Ovary (tissue), 9 donors: ENCODE measurements around the gene OARD1. TPM values are rescaled to one million over a fixed set of nuclear protein-coding genes. Genes with fewer than 3 reads are reported as not detected.

ENCODE experiments used
- DNase-seq, 5 donors: peaks; one replicate each; pipeline ENCODE4 v3.0.0-alpha.2; 2019 to 2020
- H3K27ac ChIP-seq, 2 donors: fragments of 200-600 bp; one replicate each; pipeline versions ENCODE4 v1.5.1 to v1.8.0; 2019 to 2022
- H3K27me3 ChIP-seq: fragments of 200-600 bp; one replicate; pipeline ENCODE4 v1.8.0; 2022
- H3K36me3 ChIP-seq: fragments of 200-600 bp; sonication (generic); one replicate; pipeline ENCODE4 v1.5.1; 2019
- H3K4me1 ChIP-seq: one replicate; pipeline ENCODE4 v1.8.1; 2013; ENCODE audit warnings: mild to moderate bottlenecking, moderate library complexity; ENCODE audit not compliant: insufficient read depth
- H3K4me3 ChIP-seq: fragments of 200-600 bp; sonication (generic); one replicate; pipeline ENCODE4 v1.5.1; 2017
- H3K9me3 ChIP-seq, 2 donors: fragments of 200-600 bp in 1 of 2; sonication (generic) in 1 of 2; one replicate each; pipeline versions ENCODE4 v1.5.1 to v1.8.1; 2013 to 2019; ENCODE audit warnings: mild to moderate bottlenecking in 1 of 2, moderate library complexity in 1 of 2
- CTCF ChIP-seq, 3 donors: fragments of 450-650 bp in 2 of 3; fragments of 200-600 bp in 1 of 3; IDR thresholded peaks; one replicate each; pipeline versions ENCODE4 v1.5.1 to v1.8.0; 2016 to 2022; ENCODE audit warnings: antibody characterized with exemption in 3 of 3, mild to moderate bottlenecking in 1 of 3
- EP300 ChIP-seq: sonication (generic); formaldehyde crosslinking; IDR thresholded peaks from one replicate; pipeline ENCODE4 v1.6.1; 2017; ENCODE audit warnings: antibody characterized with exemption
- POLR2A ChIP-seq: fragments of 450-650 bp; IDR thresholded peaks from one replicate; pipeline ENCODE4 v1.6.1; 2017; ENCODE audit warnings: antibody characterized with exemption, mild to moderate bottlenecking, moderate library complexity
- WGBS, 3 donors: extraction: QIAGEN DNeasy Blood & Tissue Kit in 1 of 3; methylation state at CpG; one replicate each; pipeline versions ENCODE4 v1.1.5 to v1.1.7; 2013 to 2017; 5-methylcytosine and 5-hydroxymethylcytosine counted together
- intact Hi-C, 4 donors: fragments of 100-400 bp; cut with DNase I; formaldehyde crosslinking; loops; one replicate each; pipeline versions ENCODE4 v1.11.0 to v1.15.1; 2022 to 2023
- polyA plus RNA-seq, 2 donors: library from polyadenylated mRNA; stranded (reverse); fragments of 200-250 nt in 1 of 2; fragments of 350-450 nt in 1 of 2; fragmentation: Illumina TruSeq in 1 of 2; extraction: RNeasy Lipid Tissue Mini Kit (QIAGEN cat#74804) in 1 of 2; gene quantifications; one replicate each; pipeline ENCODE4 v1.2.3, GENCODE V29; 2013 to 2014
- total RNA-seq, 7 donors: library from RNA; depleted of rRNA in 2 of 7; stranded (reverse); fragments of >200 nt in 2 of 7; fragmentation: NEBNext Ultra II Directional in 3 of 7; extraction: Animal tissue kit (Norgen Biotek cat#: 25700) in 3 of 7; gene quantifications; one replicate each; pipeline versions ENCODE4 v1.1.0 to v1.2.4, GENCODE V29; 2016 to 2023
- donor health status: DM: no; HTN: no; CAD: no; lungs with moderate emphysema.
- donor health status: DM: no; HTN: no; CAD: no.
- donor health status: Bipolar disorder and iron deficiency.
- donor health status: DM: yes; HTN: yes; CAD: no.
- donor health status: DM: no; HTN: no; CAD: no.
- donor health status: DM: yes; HTN: yes; CAD: no.

OARD1 gene
- total and polyA plus RNA-seq, 9 donors = 10.6 to 34.5 (median 21.4) TPM

GRCh38 chr6:41027799-41028560, 44.2 kb downstream of the OARD1 start:
- peak; percentile 83 to 93 (median 92) for DNase-seq
- intact Hi-C loops = loop anchor here in 3 of 4 donors (10.0 kb wide), 3 partner anchors 133 to 1043 kb away; partner anchors contain the start of gene LRFN2 (in 1 of the 3)

GRCh38 chr6:41027241-41027640, 44.9 kb downstream of the OARD1 start:
- Histone ChIP-seq H3K4me1 (peaks cover 4% of the 10 kb centered on the region), H3K27ac (peak overlapping the region; percentile 44 to 85), H3K4me3 (peak overlapping the region; percentile 44), H3K9me3 (no peaks in the 10 kb centered on the region), H3K27me3 (no peaks in the 10 kb centered on the region), H3K36me3 (no peaks in the 10 kb centered on the region)
- intact Hi-C loops = loop anchor here in 3 of 4 donors (10.0 kb wide), 3 partner anchors 132 to 1042 kb away; partner anchors contain the start of gene LRFN2 (in 1 of the 3)
- 33 to 38% (median 37%) methylated on average over 4 of the region's 4 CpGs for WGBS, 3 donors
- no peak for DNase-seq
- TF ChIP-seq CTCF (IDR thresholded peaks at IDR 0.05) (no peak), POLR2A (no peak), EP300 (no peak)

More at GRCh38 chr6:41027799-41028560, 44.2 kb downstream of the OARD1 start:
- peak overlapping the region; percentile 63 to 85 for H3K27ac ChIP-seq
- peak overlapping the region; percentile 44 for H3K4me3 ChIP-seq
- H3K36me3 ChIP-seq = no peaks in the 10 kb centered on the region
- TF ChIP-seq CTCF (IDR thresholded peaks at IDR 0.05) = peak; percentile 98 to 99 (median 99)
- TF ChIP-seq EP300 = no peak
- no peak for TF ChIP-seq POLR2A
- H3K9me3 ChIP-seq = no peaks in the 10 kb centered on the region
- H3K4me1 ChIP-seq = peaks cover 4% of the 10 kb centered on the region
- H3K27me3 ChIP-seq = no peaks in the 10 kb centered on the region
- WGBS, 3 donors = 1 to 3% (median 2%) methylated on average over 44 to 45 of the region's 45 CpGs

DNA sequence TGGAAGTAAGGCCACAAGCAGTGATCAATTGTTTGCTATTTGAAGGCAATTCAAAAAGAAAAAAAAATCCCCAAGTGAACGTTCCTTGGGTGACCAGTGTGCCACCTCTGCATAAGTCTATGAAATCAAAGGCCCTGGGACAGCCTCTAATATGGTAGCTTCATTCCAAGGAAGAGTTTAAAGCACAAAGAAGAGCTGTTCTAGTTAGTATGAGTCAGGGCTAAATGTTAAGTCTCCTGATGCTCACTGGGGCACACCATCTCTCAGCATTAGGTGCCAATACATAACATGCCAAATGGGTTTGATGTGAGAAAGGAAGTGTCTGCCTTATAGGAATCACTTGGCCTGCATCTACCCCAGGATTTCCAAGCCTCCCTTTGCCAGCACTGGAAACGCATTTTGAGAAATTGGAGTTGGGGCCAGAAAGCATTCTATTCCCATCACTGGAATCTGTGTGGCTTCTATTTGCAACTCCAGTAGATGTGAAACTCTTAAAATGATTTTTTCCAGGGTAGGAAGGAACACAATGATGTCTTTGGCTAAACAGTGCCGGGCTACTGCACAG, 46.1 kb downstream of the OARD1 start:
- no peak for DNase-seq
- H3K4me3 ChIP-seq = no peak overlapping the region
- intact Hi-C loops = loop anchor here in 3 of 4 donors (10.0 kb wide), 3 partner anchors 131 to 1041 kb away; partner anchors contain the start of gene LRFN2 (in 1 of the 3)
- no peaks in the 10 kb centered on the region for H3K27me3 ChIP-seq
- H3K4me1 ChIP-seq = peaks cover 4% of the 10 kb centered on the region
- no peak overlapping the region for H3K27ac ChIP-seq
- 81 to 89% (median 88%) methylated on average over 3 of the region's 3 CpGs for WGBS, 3 donors
- H3K36me3 ChIP-seq = no peaks in the 10 kb centered on the region
- no peaks in the 10 kb centered on the region for H3K9me3 ChIP-seq
- TF ChIP-seq POLR2A = no peak
- TF ChIP-seq EP300 = no peak

GRCh38 chr6:41023114-41023513, 49.0 kb downstream of the OARD1 start:
- no peak overlapping the region for H3K4me3 ChIP-seq
- H3K9me3 ChIP-seq = no peaks in the 10 kb centered on the region
- no peaks in the 10 kb centered on the region for H3K36me3 ChIP-seq
- intact Hi-C loops = loop anchor here in 3 of 4 donors (10.0 kb wide), 3 partner anchors 128 to 1038 kb away; partner anchors contain the start of gene LRFN2 (in 1 of the 3)
- H3K4me1 ChIP-seq = peaks cover 1% of the 10 kb centered on the region
- whole genome bisulfite sequencing, 3 donors = 90 to 100% (median 92%) methylated on average over 3 of the region's 3 CpGs
- no peak overlapping the region for H3K27ac ChIP-seq
- TF ChIP-seq POLR2A = no peak
- no peak for TF ChIP-seq CTCF (IDR thresholded peaks at IDR 0.05)
- TF ChIP-seq EP300 = no peak
- H3K27me3 ChIP-seq = no peaks in the 10 kb centered on the region
- no peak for DNase-seq
